H1 (cell line): ENCODE measurements around the gene TIMP3. TPM values are rescaled to one million over a fixed set of nuclear protein-coding genes. Genes with fewer than 3 reads are reported as not detected.

Source experiments
- CTCF ChIA-PET: fragments of 300-600 bp; sonication (Branson Sonifier 250); formaldehyde crosslinking; loops from one replicate; lab custom pipeline; 2021; ENCODE audit not compliant: partially characterized antibody; lab: Charles Lee
- POLR2A ChIA-PET: fragments of 300-600 bp; sonication (Branson Sonifier 250); formaldehyde crosslinking; loops from one replicate; lab custom pipeline; 2021; ENCODE audit warnings: inconsistent platforms; ENCODE audit not compliant: partially characterized antibody; lab: Charles Lee
- DNase-seq, 2 experiments: peaks; one replicate each; pipeline versions ENCODE4 v3.0.0 to v3.0.0-alpha.2; 2010 to 2022; ENCODE audit warnings: low spot score in 2 of 2, low read depth in 1 of 2, mixed read lengths in 1 of 2
- FAIRE-seq: peaks from 2 replicates; lab custom pipeline; 2011; peaks lifted over from hg19 to GRCh38; lab: Jason Lieb, UNC
- H2AFZ ChIP-seq: 2 replicates; pipeline ENCODE4 v1.8.1; 2012; ENCODE audit warnings: low read length, inconsistent platforms
- H2AK5ac ChIP-seq: 2 replicates; pipeline ENCODE4 v1.6.1; 2013; ENCODE audit warnings: low read depth, low read length
- H2BK120ac ChIP-seq: replicated peaks from 2 replicates; pipeline ENCODE3; 2013; ENCODE audit warnings: low read depth, low read length, inconsistent platforms
- H2BK12ac ChIP-seq: 2 replicates; pipeline ENCODE4 v1.6.1; 2013; ENCODE audit warnings: low read depth, low read length
- H2BK15ac ChIP-seq: 2 replicates; pipeline ENCODE4 v1.6.1; 2013; ENCODE audit warnings: low read length
- H2BK20ac ChIP-seq: 2 replicates; pipeline ENCODE4 v1.6.1; 2013; ENCODE audit warnings: low read length
- H2BK5ac ChIP-seq: 2 replicates; pipeline ENCODE4 v1.6.1; 2013; ENCODE audit warnings: low read depth, low read length
- H3K14ac ChIP-seq: 2 replicates; pipeline ENCODE4 v1.6.1; 2013; ENCODE audit warnings: inconsistent platforms; ENCODE audit not compliant: insufficient read length
- H3K18ac ChIP-seq: 2 replicates; pipeline ENCODE4 v1.6.1; 2013; ENCODE audit warnings: low read length; ENCODE audit errors: extremely low read depth
- H3K23ac ChIP-seq: 2 replicates; pipeline ENCODE4 v1.6.1; 2013; ENCODE audit warnings: inconsistent platforms; ENCODE audit not compliant: insufficient read length
- H3K23me2 ChIP-seq: 2 replicates; pipeline ENCODE4 v1.6.1; 2013; ENCODE audit warnings: low read depth, low read length
- H3K27ac ChIP-seq: 2 replicates; pipeline ENCODE4 v1.6.1; 2011; ENCODE audit warnings: low read depth, low read length, inconsistent platforms
- H3K27me3 ChIP-seq, 4 experiments: replicated peaks in 1 of 4; 1 replicate in 1 of 4; 2 replicates in 3 of 4; pipeline versions ENCODE4 v1.6.1 to v1.8.1; 2011 to 2013; ENCODE audit warnings: low read length in 3 of 4, mild to moderate bottlenecking in 3 of 4, inconsistent platforms in 2 of 4, mixed read lengths in 2 of 4, moderate library complexity in 1 of 4; ENCODE audit not compliant: control insufficient read depth in 3 of 4, insufficient read depth in 3 of 4; ENCODE audit errors: extremely low read depth in 1 of 4
- H3K36me3 ChIP-seq, 4 experiments: 2 replicates each; pipeline versions ENCODE4 v1.6.1 to v1.8.1; 2011 to 2013; ENCODE audit warnings: mild to moderate bottlenecking in 4 of 4, low read length in 3 of 4, moderate library complexity in 2 of 4, control low read depth in 1 of 4, inconsistent platforms in 1 of 4; ENCODE audit not compliant: insufficient read depth in 4 of 4, control insufficient read depth in 2 of 4
- H3K4ac ChIP-seq: replicated peaks from 2 replicates; pipeline ENCODE3; 2013; ENCODE audit warnings: low read length, low read depth, mixed read lengths, inconsistent platforms; ENCODE audit not compliant: insufficient read length
- H3K4me1 ChIP-seq, 4 experiments: replicated peaks in 1 of 4; 1 replicate in 1 of 4; 2 replicates in 3 of 4; pipeline versions ENCODE4 v1.6.1 to v1.8.1; 2011 to 2013; ENCODE audit warnings: low read length in 3 of 4, inconsistent platforms in 2 of 4, mixed read lengths in 1 of 4; ENCODE audit not compliant: insufficient read depth in 4 of 4, control insufficient read depth in 3 of 4
- H3K4me2 ChIP-seq, 2 experiments: 2 replicates each; pipeline versions ENCODE4 v1.6.1 to v1.8.1; 2011 to 2013; ENCODE audit warnings: low read depth in 2 of 2, low read length in 2 of 2, control low read depth in 1 of 2, inconsistent platforms in 1 of 2, mild to moderate bottlenecking in 1 of 2; ENCODE audit not compliant: insufficient read depth in 1 of 2
- H3K4me3 ChIP-seq, 4 experiments: fragments of 200-600, 300-600 bp in 1 of 4; sonication (generic), shearing (Covaris generic), sonication (Bioruptor Twin) in 1 of 4; 2 replicates each; pipeline versions ENCODE4 v1.5.1 to v1.8.1; 2011 to 2016; ENCODE audit warnings: low read length in 4 of 4, low read depth in 3 of 4, control low read depth in 2 of 4, inconsistent platforms in 2 of 4, mild to moderate bottlenecking in 2 of 4, mixed read lengths in 1 of 4, moderate library complexity in 1 of 4; ENCODE audit not compliant: insufficient read depth in 2 of 4; ENCODE audit errors: extremely low read depth in 1 of 4
- H3K56ac ChIP-seq: replicated peaks from 2 replicates; pipeline ENCODE3; 2013; ENCODE audit warnings: low read depth, mild to moderate bottlenecking, mixed read lengths, low read length, inconsistent platforms; ENCODE audit not compliant: insufficient read length
- H3K79me1 ChIP-seq: 2 replicates; pipeline ENCODE4 v1.6.1; 2013; ENCODE audit warnings: low read depth, low read length, control low read depth
- H3K79me2 ChIP-seq, 2 experiments: 2 replicates each; pipeline versions ENCODE4 v1.6.1 to v1.8.1; 2012 to 2013; ENCODE audit warnings: low read length in 2 of 2, mild to moderate bottlenecking in 2 of 2, inconsistent platforms in 1 of 2; ENCODE audit not compliant: insufficient read depth in 2 of 2, control insufficient read depth in 1 of 2
- H3K9ac ChIP-seq, 4 experiments: replicated peaks in 1 of 4; 1 replicate in 1 of 4; 2 replicates in 3 of 4; pipeline versions ENCODE4 v1.6.1 to v1.8.1; 2011 to 2013; ENCODE audit warnings: low read depth in 3 of 4, low read length in 3 of 4, control low read depth in 2 of 4, mild to moderate bottlenecking in 2 of 4, moderate library complexity in 2 of 4, inconsistent platforms in 1 of 4; ENCODE audit errors: extremely low read depth in 1 of 4
- H3K9me3 ChIP-seq, 2 experiments: 2 replicates each; pipeline versions ENCODE4 v1.6.1 to v1.8.1; 2012 to 2013; ENCODE audit warnings: mild to moderate bottlenecking in 2 of 2, moderate library complexity in 2 of 2, control low read depth in 1 of 2, inconsistent platforms in 1 of 2, low read depth in 1 of 2, low read length in 1 of 2, mixed read lengths in 1 of 2; ENCODE audit not compliant: insufficient read depth in 2 of 2
- H4K20me1 ChIP-seq, 2 experiments: replicated peaks in 1 of 2; 2 replicates each; pipeline versions ENCODE3 to v1.8.1; 2011 to 2013; ENCODE audit warnings: inconsistent platforms in 2 of 2, low read length in 2 of 2, mild to moderate bottlenecking in 1 of 2; ENCODE audit not compliant: insufficient read depth in 2 of 2, control insufficient read depth in 1 of 2
- H4K5ac ChIP-seq: 2 replicates; pipeline ENCODE4 v1.6.1; 2013; ENCODE audit warnings: low read length, low read depth, mixed read lengths, inconsistent platforms; ENCODE audit not compliant: insufficient read length
- H4K8ac ChIP-seq: 2 replicates; pipeline ENCODE4 v1.8.0; 2013; ENCODE audit warnings: mild to moderate bottlenecking, moderate library complexity, low read length, inconsistent platforms; ENCODE audit not compliant: insufficient read depth; ENCODE audit errors: extremely low read depth
- H4K91ac ChIP-seq: replicated peaks from 2 replicates; pipeline ENCODE3; 2013; ENCODE audit warnings: low read length, mixed read lengths, inconsistent platforms; ENCODE audit not compliant: insufficient read length
- BACH1 ChIP-seq: IDR thresholded peaks from 2 replicates; pipeline ENCODE4 v1.6.1; 2012; ENCODE audit warnings: low read length, improper control_type of control experiment
- HDAC2 ChIP-seq, 2 experiments: fragments of 300-600 bp in 1 of 2; sonication (generic) in 1 of 2; IDR thresholded peaks; 2 replicates each; pipeline ENCODE4 v1.6.1; 2011 to 2012; ENCODE audit warnings: low read depth in 2 of 2, low read length in 2 of 2, mild to moderate bottlenecking in 2 of 2, moderate library complexity in 2 of 2, borderline replicate concordance in 1 of 2, inconsistent platforms in 1 of 2
- JUND ChIP-seq: IDR thresholded peaks from 2 replicates; pipeline ENCODE4 v1.6.1; 2011; ENCODE audit warnings: mild to moderate bottlenecking, improper control_type of control experiment, low read length
- MAFK ChIP-seq: IDR thresholded peaks from 2 replicates; pipeline ENCODE4 v1.6.1; 2012; ENCODE audit warnings: low read depth, mild to moderate bottlenecking, improper control_type of control experiment, low read length
- POU5F1 ChIP-seq: IDR thresholded peaks from 2 replicates; pipeline ENCODE4 v1.6.1; 2011; ENCODE audit warnings: low read depth, mild to moderate bottlenecking, low read length, moderate library complexity
- RBBP5 ChIP-seq: IDR thresholded peaks from 2 replicates; pipeline ENCODE4 v1.7.1; 2012; ENCODE audit warnings: low read depth, mild to moderate bottlenecking, inconsistent platforms, low read length, moderate library complexity, borderline replicate concordance
- SP2 ChIP-seq: IDR thresholded peaks from 2 replicates; pipeline ENCODE4 v1.6.1; 2012; ENCODE audit warnings: mild to moderate bottlenecking, low read length, inconsistent platforms
- USF2 ChIP-seq: IDR thresholded peaks from 2 replicates; pipeline ENCODE4 v1.6.1; 2011; ENCODE audit warnings: low read length, improper control_type of control experiment
- YY1 ChIP-seq: IDR thresholded peaks from 2 replicates; pipeline ENCODE4 v1.6.1; 2011; ENCODE audit warnings: low read depth, mild to moderate bottlenecking, low read length
- WGBS, 2 experiments: shearing (Covaris generic) in 1 of 2; methylation state at CpG; one replicate each; pipeline versions ENCODE4 v1.1.6 to v1.1.7; 2013 to 2015; ENCODE audit warnings: low lambda C conversion rate in 2 of 2, mixed read lengths in 2 of 2, inconsistent platforms in 1 of 2, low coverage in 1 of 2, missing lambda C conversion rate in 1 of 2; ENCODE audit not compliant: insufficient replicate concordance in 2 of 2, insufficient coverage in 1 of 2, insufficient read length in 1 of 2; ENCODE audit errors: extremely low coverage in 1 of 2, missing lambda C conversion rate in 1 of 2; 5-methylcytosine and 5-hydroxymethylcytosine counted together
- polyA plus RNA-seq, 7 experiments: library from polyadenylated mRNA; depleted of rRNA in 3 of 7; stranded (reverse) in 5 of 7; unstranded in 2 of 7; fragments of >200 nt in 5 of 7; fragments of 200-250 nt in 2 of 7; gene quantifications; 1 replicate in 5 of 7; 2 replicates in 1 of 7; 4 replicates in 1 of 7; pipeline versions ENCODE4 v1.2.1 to v1.2.3, GENCODE V29; 2011 to 2013; ENCODE audit warnings: missing spikeins in 2 of 7, mixed read lengths in 2 of 7
- total RNA-seq: library from RNA; stranded (reverse); fragmentation: NEBNext Ultra II Directional; extraction: Animal tissue kit (Norgen Biotek cat#: 25700); gene quantifications from 2 replicates; pipeline ENCODE4 v1.2.1, GENCODE V29; 2021
- TF ChIP-seq, protein P1 (sequence below): IDR thresholded peaks from 2 replicates; pipeline ENCODE4 v1.6.1; 2012; ENCODE audit warnings: inconsistent platforms
- TF ChIP-seq, protein P2 (sequence below): IDR thresholded peaks from 2 replicates; pipeline ENCODE4 v1.6.1; 2012; ENCODE audit warnings: low read length, inconsistent platforms

The TIMP3 gene
- total and polyA plus RNA-seq, 2 of the 8 experiments (the other 6 are each of a cell fraction or from before 2014, with no cell fraction given): 1.3 to 4.7 TPM

DNA sequence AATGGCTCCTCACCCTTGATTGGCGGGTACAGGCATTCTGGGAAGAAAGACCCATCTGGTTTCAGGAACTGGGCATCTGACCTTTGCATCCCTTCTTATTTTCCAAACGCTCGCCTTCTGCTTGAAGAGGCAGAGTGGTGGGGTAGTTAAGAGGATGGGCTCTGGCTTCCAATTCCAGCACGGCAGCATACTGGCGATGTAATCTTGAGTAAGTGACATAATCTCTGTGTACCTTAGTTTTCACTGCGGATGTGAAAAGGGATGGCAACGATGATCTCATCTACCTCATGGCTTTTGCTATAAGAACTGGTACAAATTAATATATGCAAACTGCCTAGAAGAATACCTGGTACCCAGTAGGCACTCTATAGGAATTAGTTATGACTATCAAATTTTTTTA, 10.0 kb upstream of the TIMP3 start:
- no peaks in the 10 kb centered on the region for H3K79me2 ChIP-seq

More for the DNA sequence above, 10.0 kb upstream of the TIMP3 start:
- Histone ChIP-seq H2BK120ac (no peak overlapping the region), H3K27me3 (no peaks in the 10 kb centered on the region), H2BK5ac (no peak overlapping the region), H2AFZ (no peak overlapping the region), H3K79me1 (no peaks in the 10 kb centered on the region), H3K18ac (no peak overlapping the region), H3K9ac (no peak overlapping the region), H3K4me1 (peaks cover 0 to 3% (median 0%) of the 10 kb centered on the region in 4 experiments; a peak in 2 of 7 replicates), H3K4ac (no peak overlapping the region), H3K14ac (no peak overlapping the region), H4K20me1 (peaks cover 4 to 7% of the 10 kb centered on the region in 2 experiments), H3K4me3 (no peak overlapping the region), H3K23me2 (no peaks in the 10 kb centered on the region), H2BK12ac (no peak overlapping the region), H2BK20ac (no peak overlapping the region), H3K27ac (no peak overlapping the region), H4K5ac (no peak overlapping the region), H3K4me2 (no peak overlapping the region), H3K56ac (no peak overlapping the region), H2BK15ac (no peak overlapping the region), H2AK5ac (no peak overlapping the region), H3K36me3 (no peaks in the 10 kb centered on the region; a peak in 1 of 8 replicates), H4K91ac (no peak overlapping the region), H4K8ac (no peak overlapping the region), H3K23ac (no peak overlapping the region), H3K9me3 (no peaks in the 10 kb centered on the region)
- 94% methylated on average over 7 of the region's 7 CpGs; no CpG with 5 or more reads in 1 of the 2 experiments for WGBS, 2 experiments
- TF ChIP-seq JUND (no peak), MAFK (no peak), USF2 (no peak), YY1 (no peak), HDAC2 (IDR thresholded peaks at IDR 0.05; ENCODE audit: borderline replicate concordance in 1 of 2, low read depth in 2 of 2, low read length in 2 of 2) (no peak), SP2 (no peak), POU5F1 (no peak), RBBP5 (no peak), BACH1 (no peak)
- TF ChIP-seq, protein P1, sequence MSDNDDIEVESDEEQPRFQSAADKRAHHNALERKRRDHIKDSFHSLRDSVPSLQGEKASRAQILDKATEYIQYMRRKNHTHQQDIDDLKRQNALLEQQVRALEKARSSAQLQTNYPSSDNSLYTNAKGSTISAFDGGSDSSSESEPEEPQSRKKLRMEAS: no peak
- TF ChIP-seq, protein P2, sequence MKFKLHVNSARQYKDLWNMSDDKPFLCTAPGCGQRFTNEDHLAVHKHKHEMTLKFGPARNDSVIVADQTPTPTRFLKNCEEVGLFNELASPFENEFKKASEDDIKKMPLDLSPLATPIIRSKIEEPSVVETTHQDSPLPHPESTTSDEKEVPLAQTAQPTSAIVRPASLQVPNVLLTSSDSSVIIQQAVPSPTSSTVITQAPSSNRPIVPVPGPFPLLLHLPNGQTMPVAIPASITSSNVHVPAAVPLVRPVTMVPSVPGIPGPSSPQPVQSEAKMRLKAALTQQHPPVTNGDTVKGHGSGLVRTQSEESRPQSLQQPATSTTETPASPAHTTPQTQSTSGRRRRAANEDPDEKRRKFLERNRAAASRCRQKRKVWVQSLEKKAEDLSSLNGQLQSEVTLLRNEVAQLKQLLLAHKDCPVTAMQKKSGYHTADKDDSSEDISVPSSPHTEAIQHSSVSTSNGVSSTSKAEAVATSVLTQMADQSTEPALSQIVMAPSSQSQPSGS: no peak
- ChIA-PET CTCF (interaction anchor here (1.1 to 12.8 kb wide), 2 partner anchors 122 to 133 kb away, joined by 3 to 167 read pairs; no protein-coding TSS in a partner anchor), POLR2A (no interaction called here)
- DNase-seq (no peak), FAIRE-seq (no peak)
